Endothelial cell of umbilical vein (primary cell): Measurements from ENCODE around the gene CARD14. TPM values are rescaled to one million over a fixed set of nuclear protein-coding genes. Genes with fewer than 3 reads are reported as not detected.

Experiments
- BruUV-seq: library from RNA; stranded (reverse); fragments of 400-500 nt; replicated peaks from 2 replicates; lab custom pipeline; 2021; lab: Mats Ljungman, UMichigan
- CTCF ChIA-PET: fragments of 300-600, 350-600 bp; sonication (Branson Sonifier 250); formaldehyde crosslinking; loops from one replicate; lab custom pipeline; 2021; ENCODE audit warnings: antibody characterized with exemption, inconsistent platforms; lab: Charles Lee
- POLR2A ChIA-PET: fragments of 300-600, 350-600 bp; sonication (Branson Sonifier 250); formaldehyde crosslinking; loops from one replicate; lab custom pipeline; 2021; ENCODE audit warnings: antibody characterized with exemption, inconsistent platforms; lab: Charles Lee
- DNase-seq: peaks from one replicate; pipeline ENCODE4 v3.0.0-alpha.2; 2011; ENCODE audit warnings: low read depth, low spot score
- FAIRE-seq: peaks from 2 replicates; lab custom pipeline; 2011; peaks lifted over from hg19 to GRCh38; lab: Jason Lieb, UNC
- H2AFZ ChIP-seq: 2 replicates; pipeline ENCODE4 v1.6.0; 2012; ENCODE audit warnings: low read depth, low read length, control low read depth, inconsistent platforms
- H3K27ac ChIP-seq: 2 replicates; pipeline ENCODE4 v1.5.1; 2011; ENCODE audit warnings: low read depth, mild to moderate bottlenecking, control low read depth, low read length, moderate library complexity; ENCODE audit not compliant: insufficient read depth
- H3K27me3 ChIP-seq, 2 experiments: 2 replicates each; pipeline versions ENCODE4 v1.6.0 to v1.6.1; 2011; ENCODE audit warnings: low read length in 2 of 2, mixed read lengths in 1 of 2; ENCODE audit not compliant: control insufficient read depth in 2 of 2, insufficient read depth in 2 of 2
- H3K36me3 ChIP-seq, 2 experiments: 2 replicates in 1 of 2; 3 replicates in 1 of 2; pipeline ENCODE4 v1.5.1; 2011; ENCODE audit warnings: low read length in 2 of 2, mild to moderate bottlenecking in 1 of 2, moderate library complexity in 1 of 2; ENCODE audit not compliant: control insufficient read depth in 2 of 2, insufficient read depth in 2 of 2; ENCODE audit errors: extremely low read depth in 1 of 2
- H3K4me1 ChIP-seq: 3 replicates; pipeline ENCODE4 v1.5.1; 2011; ENCODE audit warnings: mild to moderate bottlenecking, low read length; ENCODE audit not compliant: control insufficient read depth, insufficient read depth; ENCODE audit errors: extremely low read depth
- H3K4me2 ChIP-seq: 2 replicates; pipeline ENCODE4 v1.6.1; 2011; ENCODE audit warnings: low read length, control low read depth, mixed read lengths; ENCODE audit not compliant: insufficient read depth
- H3K4me3 ChIP-seq, 3 experiments: fragments of 200-600 bp in 1 of 3; sonication (generic), shearing (Covaris generic) in 1 of 3; replicated peaks in 1 of 3; 2 replicates each; pipeline ENCODE4 v1.5.1; 2011 to 2016; ENCODE audit warnings: control low read depth in 3 of 3, low read length in 3 of 3, mild to moderate bottlenecking in 2 of 3, inconsistent platforms in 1 of 3, low read depth in 1 of 3, moderate library complexity in 1 of 3; ENCODE audit not compliant: insufficient read depth in 1 of 3
- H3K79me2 ChIP-seq: 2 replicates; pipeline ENCODE4 v1.6.0; 2012; ENCODE audit warnings: low read length, inconsistent platforms; ENCODE audit not compliant: control insufficient read depth, insufficient read depth
- H3K9ac ChIP-seq: replicated peaks from 2 replicates; pipeline ENCODE3; 2011; ENCODE audit warnings: low read length, control low read depth; ENCODE audit not compliant: insufficient read depth; ENCODE audit errors: extremely low read depth
- H3K9me1 ChIP-seq: replicated peaks from 3 replicates; pipeline ENCODE4 v1.6.0; 2011; ENCODE audit warnings: mild to moderate bottlenecking, low read length; ENCODE audit not compliant: control insufficient read depth, insufficient read depth; ENCODE audit errors: extremely low read depth
- H3K9me3 ChIP-seq: replicated peaks from 2 replicates; pipeline ENCODE4 v1.5.1; 2012; ENCODE audit warnings: low read length, inconsistent platforms; ENCODE audit not compliant: control insufficient read depth, insufficient read depth
- H4K20me1 ChIP-seq: replicated peaks from 2 replicates; pipeline ENCODE3; 2011; ENCODE audit warnings: mild to moderate bottlenecking, low read length; ENCODE audit not compliant: control insufficient read depth, insufficient read depth; ENCODE audit errors: extremely low read depth
- EZH2 ChIP-seq: IDR thresholded peaks from 2 replicates; pipeline ENCODE4 v1.6.1; 2012; ENCODE audit warnings: borderline replicate concordance, low read depth, mild to moderate bottlenecking, moderate library complexity, low read length, inconsistent platforms; ENCODE audit not compliant: severe bottlenecking
- FOS ChIP-seq: IDR thresholded peaks from 2 replicates; pipeline ENCODE4 v1.6.1; 2011; ENCODE audit warnings: mild to moderate bottlenecking, low read length, moderate library complexity, borderline replicate concordance; ENCODE audit not compliant: insufficient read depth
- GATA2 ChIP-seq: IDR thresholded peaks from 2 replicates; pipeline ENCODE4 v1.7.0; 2011; ENCODE audit warnings: low read depth, mild to moderate bottlenecking, moderate library complexity, mixed read lengths, low read length; ENCODE audit not compliant: insufficient read length, insufficient read depth
- JUN ChIP-seq: IDR thresholded peaks from 2 replicates; pipeline ENCODE4 v1.6.1; 2011; ENCODE audit warnings: borderline replicate concordance, low read depth; ENCODE audit not compliant: insufficient read length, insufficient read depth
- MYC ChIP-seq: IDR thresholded peaks from one replicate; pipeline ENCODE4 v1.6.1; 2011; ENCODE audit warnings: mild to moderate bottlenecking, low read depth, low read length
- POLR2A ChIP-seq: IDR thresholded peaks from 2 replicates; pipeline ENCODE4 v1.6.1; 2012; ENCODE audit warnings: low read depth, mild to moderate bottlenecking, control low read depth, low read length
- POLR2AphosphoS5 ChIP-seq: IDR thresholded peaks from 2 replicates; pipeline ENCODE4 v1.6.1; 2012; ENCODE audit warnings: low read depth, mild to moderate bottlenecking, control low read depth, low read length, moderate library complexity; ENCODE audit not compliant: insufficient read depth
- dilution Hi-C: fragments of 300-500 bp; cut with MboI; formaldehyde crosslinking; loops from one replicate; pipeline ENCODE4 v1.15.0; 2019; ENCODE audit warnings: low sequenced_read_pairs; ENCODE audit not compliant: extremely low pct_ligation_motif_present
- intact Hi-C: fragments of 100-400 bp; cut with micrococcal nuclease; formaldehyde crosslinking; loops from one replicate; pipeline ENCODE4 v1.10.0; 2022
- polyA plus RNA-seq, 4 experiments: library from polyadenylated mRNA; depleted of rRNA in 3 of 4; stranded (reverse) in 3 of 4; unstranded in 1 of 4; fragments of >200 nt; gene quantifications; 2 replicates each; pipeline versions ENCODE4 v1.2.1 to v1.2.3, GENCODE V29; 2011 to 2012; ENCODE audit warnings: missing spikeins in 1 of 4
- total RNA-seq: library from RNA; stranded (reverse); gene quantifications from 2 replicates; pipeline ENCODE4 v1.2.3, GENCODE V29; 2021
- TF ChIP-seq, protein P1 (sequence below), 2 donors: IDR thresholded peaks; 1 replicate in 1 of 2; 2 replicates in 1 of 2; pipeline ENCODE4 v1.5.1; 2011; ENCODE audit warnings: low read length in 2 of 2, mild to moderate bottlenecking in 2 of 2, moderate library complexity in 2 of 2, control low read depth in 1 of 2, inconsistent platforms in 1 of 2, low read depth in 1 of 2; ENCODE audit not compliant: insufficient read depth in 1 of 2; ENCODE audit errors: extremely low read depth in 1 of 2

The CARD14 gene
- total and polyA plus RNA-seq, 2 donors (not counting 3 experiments of a cell fraction or from before 2014, with no cell fraction given), result not detected

DNA sequence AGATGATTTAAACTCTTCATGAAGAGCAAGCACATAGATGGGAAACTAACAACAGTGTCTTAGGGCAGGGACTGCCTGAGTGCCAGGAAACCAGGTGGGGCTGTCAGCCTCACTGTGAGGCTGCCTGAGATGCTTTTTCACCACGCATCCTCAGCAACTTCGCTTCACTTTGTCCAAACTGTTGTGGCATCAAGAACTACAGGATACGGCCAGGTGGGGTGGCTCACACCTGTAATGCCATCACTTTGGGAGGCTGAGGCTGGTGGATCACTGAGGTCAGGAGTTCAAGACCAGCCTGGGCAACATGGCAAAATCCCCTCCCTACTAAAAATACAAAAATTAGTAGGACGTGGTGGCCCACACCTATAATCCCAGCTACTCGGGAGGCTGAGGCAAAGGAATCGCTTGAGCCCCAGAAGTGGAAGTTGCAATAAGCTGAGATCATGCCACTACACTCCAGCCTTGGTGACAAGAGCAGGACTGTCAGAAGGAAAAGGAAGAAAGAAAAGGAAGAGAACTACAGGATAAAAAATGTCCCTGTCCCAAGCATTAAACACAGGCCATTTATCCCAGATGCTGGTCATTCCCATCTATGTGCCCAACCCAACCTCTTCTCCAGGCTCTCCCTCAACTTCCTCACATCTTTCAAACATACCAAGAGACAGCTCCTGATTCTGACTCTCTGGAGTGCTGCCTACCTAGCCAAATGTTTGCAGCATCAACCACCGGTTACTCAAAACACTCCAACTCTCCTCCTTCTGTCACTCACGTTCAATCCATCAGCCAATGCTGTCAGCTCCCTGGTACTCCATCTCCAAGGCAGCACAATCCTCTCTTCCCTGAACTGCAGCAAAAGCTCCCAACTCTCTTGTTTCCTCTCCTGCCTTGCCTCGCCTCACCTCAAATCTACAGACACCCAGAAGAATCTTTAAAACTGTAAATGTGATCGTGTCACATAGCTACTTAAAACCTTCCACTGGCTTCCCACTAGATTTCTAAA lies 24.5 kb upstream of the CARD14 start:
- peaks cover 4 to 17% of the 10 kb centered on the region in 2 experiments for H3K36me3 ChIP-seq
- H3K27ac ChIP-seq, result no peak overlapping the region
- H3K9me1 ChIP-seq, result no peaks in the 10 kb centered on the region
- TSS peak; percentile 8 for BruUV-seq
- FAIRE-seq (peak; percentile 62), DNase-seq (peak; percentile 25)
- no peaks in the 10 kb centered on the region for H3K27me3 ChIP-seq
- peak overlapping the region; percentile 86 for H3K4me2 ChIP-seq
- no peak overlapping the region for H2AFZ ChIP-seq
- intact Hi-C loops, result loop anchor here (5.0 kb wide), 1 partner anchor 117 kb away; the partner anchor contains the start of gene RNF213
- H3K9ac ChIP-seq, result peak overlapping the region; percentile 61
- dilution Hi-C loops, result no loop called here
- ChIA-PET POLR2A (interaction anchor here (0.6 to 1.6 kb wide), 5 partner anchors 9 to 250 kb away, joined by 3 to 7 read pairs (median 4); partner anchors contain the start of gene GAA), CTCF (interaction anchor here (0.7 to 2.2 kb wide), 10 partner anchors 17 to 139 kb away, joined by 3 to 7 read pairs (median 4); partner anchors contain the start of gene GAA)
- TF ChIP-seq, protein P1, sequence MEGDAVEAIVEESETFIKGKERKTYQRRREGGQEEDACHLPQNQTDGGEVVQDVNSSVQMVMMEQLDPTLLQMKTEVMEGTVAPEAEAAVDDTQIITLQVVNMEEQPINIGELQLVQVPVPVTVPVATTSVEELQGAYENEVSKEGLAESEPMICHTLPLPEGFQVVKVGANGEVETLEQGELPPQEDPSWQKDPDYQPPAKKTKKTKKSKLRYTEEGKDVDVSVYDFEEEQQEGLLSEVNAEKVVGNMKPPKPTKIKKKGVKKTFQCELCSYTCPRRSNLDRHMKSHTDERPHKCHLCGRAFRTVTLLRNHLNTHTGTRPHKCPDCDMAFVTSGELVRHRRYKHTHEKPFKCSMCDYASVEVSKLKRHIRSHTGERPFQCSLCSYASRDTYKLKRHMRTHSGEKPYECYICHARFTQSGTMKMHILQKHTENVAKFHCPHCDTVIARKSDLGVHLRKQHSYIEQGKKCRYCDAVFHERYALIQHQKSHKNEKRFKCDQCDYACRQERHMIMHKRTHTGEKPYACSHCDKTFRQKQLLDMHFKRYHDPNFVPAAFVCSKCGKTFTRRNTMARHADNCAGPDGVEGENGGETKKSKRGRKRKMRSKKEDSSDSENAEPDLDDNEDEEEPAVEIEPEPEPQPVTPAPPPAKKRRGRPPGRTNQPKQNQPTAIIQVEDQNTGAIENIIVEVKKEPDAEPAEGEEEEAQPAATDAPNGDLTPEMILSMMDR (IDR thresholded peaks at IDR 0.05; ENCODE audit: extremely low read depth in 1 of 2, insufficient read depth in 1 of 2, low read depth in 1 of 2, low read length in 2 of 2), result no peak
- TF ChIP-seq FOS (no peak), GATA2 (no peak), JUN (no peak), POLR2A (no peak), POLR2AphosphoS5 (no peak), EZH2 (no peak), MYC (no peak)
- no peaks in the 10 kb centered on the region for H3K9me3 ChIP-seq
- peaks cover 2% of the 10 kb centered on the region for H4K20me1 ChIP-seq
- H3K79me2 ChIP-seq, result peaks cover 42% of the 10 kb centered on the region
- peaks cover 17% of the 10 kb centered on the region for H3K4me1 ChIP-seq
- H3K4me3 ChIP-seq, result peak overlapping the region; percentile 61 to 76 (median 68)
